IPS-NIHi7 (cell line): ENCODE results near the gene TGIF1.
"Not testable (repeated sequence)": the region's sequence is repeated elsewhere in the genome, so short reads cannot be mapped to it uniquely, and the experiment has no call there.

Experiments used
- DNase-seq: peaks from one replicate; pipeline ENCODE4 v3.0.0; 2012; ENCODE audit warnings: mixed read lengths; ENCODE audit errors: extremely low spot score

TGIF1 gene

GRCh38 chr18:3450012-3450798, at the start of gene TGIF1:
TSS of gene TGIF1 (plus strand) at chr18:3450172. CDS start at chr18:3450490, 318 bp downstream.
- DNase-seq: peak; percentile 68

- DNase-seq: no peak
These were observed 49.2 kb upstream of the TGIF1 start for GRCh38 chr18:3400567-3401296.

GRCh38 chr18:3401669-3402620, 48.0 kb upstream of the TGIF1 start:
- DNase-seq: no peak

GRCh38 chr18:3402982-3403451, 47.0 kb upstream of the TGIF1 start:
- DNase-seq: no peak

- no peak for DNase-seq
These were observed 44.3 kb upstream of the TGIF1 start for GRCh38 chr18:3405713-3406112.

GRCh38 chr18:3408107-3408506, 41.9 kb upstream of the TGIF1 start:
- DNase-seq: no peak

- no peak for DNase-seq
These were observed 40.2 kb upstream of the TGIF1 start for GRCh38 chr18:3409811-3410210.

- DNase-seq: no peak
These were observed 39.7 kb upstream of the TGIF1 start for GRCh38 chr18:3410273-3410672.

GRCh38 chr18:3410876-3411275, 39.1 kb upstream of the TGIF1 start:
- DNase-seq: not testable (repeated sequence)

- DNase-seq: no peak
These were observed 38.6 kb upstream of the TGIF1 start for GRCh38 chr18:3411327-3411726.

GRCh38 chr18:3411854-3412268, 38.1 kb upstream of the TGIF1 start:
- peak; percentile 57 for DNase-seq

GRCh38 chr18:3412528-3412927, 37.4 kb upstream of the TGIF1 start:
- DNase-seq: not testable (repeated sequence)

- DNase-seq: no peak
These were observed 34.9 kb upstream of the TGIF1 start for GRCh38 chr18:3415110-3415509.

- DNase-seq: no peak
These were observed 31.9 kb upstream of the TGIF1 start for GRCh38 chr18:3418083-3418482.

- no peak for DNase-seq
These were observed 29.1 kb upstream of the TGIF1 start for GRCh38 chr18:3420919-3421279.

GRCh38 chr18:3422905-3423304, 27.1 kb upstream of the TGIF1 start:
- no peak for DNase-seq

GRCh38 chr18:3424280-3424890, 25.6 kb upstream of the TGIF1 start:
- DNase-seq: no peak

- DNase-seq: no peak
These were observed 24.9 kb upstream of the TGIF1 start for GRCh38 chr18:3425030-3425429.

- DNase-seq: no peak
These were observed 24.5 kb upstream of the TGIF1 start for GRCh38 chr18:3425446-3425845.

GRCh38 chr18:3426074-3426473, 23.9 kb upstream of the TGIF1 start:
- DNase-seq: no peak

GRCh38 chr18:3427944-3428343, 22.0 kb upstream of the TGIF1 start:
- DNase-seq: no peak
